Choroid plexus epithelial cell (primary cell): ENCODE results near the gene ABHD12B.
A peak's percentile ranks its signal among the peaks of the same experiment; 100 is the strongest.

Source experiments
- DNase-seq: peaks from one replicate; pipeline ENCODE4 v3.0.0-alpha.2; 2010; ENCODE audit warnings: low read depth
- H3K4me3 ChIP-seq: 2 replicates; pipeline ENCODE4 v1.5.1; 2011; ENCODE audit warnings: low read depth, mild to moderate bottlenecking, control low read depth, low read length, moderate library complexity
- CTCF ChIP-seq: conservative IDR thresholded peaks from 2 replicates; pipeline ENCODE4 v1.5.1; 2011; ENCODE audit warnings: low read depth, mild to moderate bottlenecking, control low read depth, inconsistent platforms, low read length, moderate library complexity

The ABHD12B gene

GRCh38 chr14:50871914-50872732 lies at the start of gene ABHD12B:
Gene ABHD12B (plus strand): TSS chr14:50872053. CDS start chr14:50872175, 122 bp downstream.
- TF ChIP-seq CTCF = no peak
- H3K4me3 ChIP-seq = peak within 1 kb of the TSS; percentile 36
- DNase-seq = peak; percentile 24

- no peak for DNase-seq
- TF ChIP-seq CTCF = no peak
- no peak overlapping the region for H3K4me3 ChIP-seq
Observed at GRCh38 chr14:50822501-50823042, 49.3 kb upstream of the ABHD12B start.

GRCh38 chr14:50823051-50823761 lies 48.6 kb upstream of the ABHD12B start:
- DNase-seq = no peak
- no peak for TF ChIP-seq CTCF
- H3K4me3 ChIP-seq = no peak overlapping the region

- H3K4me3 ChIP-seq = no peak overlapping the region
- TF ChIP-seq CTCF = no peak
- DNase-seq = no peak
Observed at GRCh38 chr14:50823762-50824636, 47.9 kb upstream of the ABHD12B start.

GRCh38 chr14:50825307-50825706 lies 46.5 kb upstream of the ABHD12B start:
- DNase-seq = no peak
- H3K4me3 ChIP-seq = no peak overlapping the region
- no peak for TF ChIP-seq CTCF

GRCh38 chr14:50826681-50827080 lies 45.2 kb upstream of the ABHD12B start:
- no peak for DNase-seq
- no peak for TF ChIP-seq CTCF
- H3K4me3 ChIP-seq = no peak overlapping the region
